Measurements from ENCODE around the gene TECPR2. TPM values are rescaled to one million over a fixed set of nuclear protein-coding genes. Genes with fewer than 3 reads are reported as not detected.

Gene TECPR2
- total RNA-seq, 3 donors from 2014 or later, result 19.8 to 25.2 (median 19.9) TPM

DNA sequence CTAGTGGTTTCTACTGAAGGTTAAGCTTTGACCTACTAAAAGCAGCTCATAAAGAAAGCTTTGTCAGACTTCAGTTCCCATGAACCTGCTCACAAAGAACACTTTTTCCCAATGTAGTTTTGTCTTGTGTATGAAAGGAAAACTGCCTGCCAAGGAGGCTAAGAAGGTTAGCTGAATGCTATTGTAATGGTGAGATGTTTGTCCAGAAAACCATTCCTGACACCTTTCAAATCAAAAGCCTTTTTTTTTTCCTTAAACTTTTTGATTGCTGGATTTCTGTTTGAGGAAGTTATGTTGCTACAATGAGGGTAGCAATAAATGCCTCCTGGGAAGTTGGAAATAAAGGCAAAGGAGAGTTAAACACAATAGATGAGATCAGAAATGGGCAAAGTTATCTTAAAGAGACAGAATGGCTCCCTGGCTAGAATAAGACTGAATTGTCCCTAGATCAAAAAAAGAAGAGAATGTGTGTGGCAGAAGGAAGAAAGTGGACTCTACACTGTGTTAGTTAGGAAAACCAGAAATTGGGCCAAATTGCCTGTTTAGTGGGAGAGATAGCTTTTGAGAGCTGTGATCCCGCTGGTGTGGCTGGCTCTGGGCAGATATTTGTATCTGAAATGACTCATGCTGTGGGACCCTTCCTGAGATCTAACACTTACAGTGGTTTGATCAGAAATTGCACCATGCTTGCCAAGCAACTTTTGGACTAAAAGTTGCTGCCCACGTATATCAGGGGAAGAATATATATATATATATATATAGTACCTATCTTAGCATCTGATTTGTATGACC lies 27.5 kb downstream of the TECPR2 start:
- intact Hi-C loops (cut with DNase I; ENCODE audit: low total_unique reads), result no loop called here

DNA sequence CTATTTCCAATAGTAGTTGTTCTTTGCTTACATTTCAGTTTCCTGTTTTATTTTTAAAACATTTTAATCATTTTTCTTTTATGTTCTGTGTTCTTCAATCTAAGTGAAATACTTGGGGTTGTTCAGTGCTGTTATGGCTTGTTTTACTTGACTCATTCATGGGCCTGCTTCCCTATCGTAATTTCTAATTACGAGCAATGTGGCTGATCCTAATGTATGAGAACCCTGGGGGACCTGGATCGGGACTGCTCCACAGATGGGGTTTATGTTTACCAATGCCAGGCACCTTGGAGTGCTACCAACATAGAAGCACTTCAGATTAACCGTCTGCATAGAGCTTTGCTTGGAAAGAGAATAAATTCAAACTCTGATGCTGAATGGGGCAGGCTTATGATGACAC lies 29.8 kb downstream of the TECPR2 start:
- TF ChIP-seq POLR2AphosphoS5 (IDR thresholded peaks at IDR 0.05) (no peak), POLR2A (IDR thresholded peaks at IDR 0.05) (no peak)
- TF ChIP-seq, protein P1, sequence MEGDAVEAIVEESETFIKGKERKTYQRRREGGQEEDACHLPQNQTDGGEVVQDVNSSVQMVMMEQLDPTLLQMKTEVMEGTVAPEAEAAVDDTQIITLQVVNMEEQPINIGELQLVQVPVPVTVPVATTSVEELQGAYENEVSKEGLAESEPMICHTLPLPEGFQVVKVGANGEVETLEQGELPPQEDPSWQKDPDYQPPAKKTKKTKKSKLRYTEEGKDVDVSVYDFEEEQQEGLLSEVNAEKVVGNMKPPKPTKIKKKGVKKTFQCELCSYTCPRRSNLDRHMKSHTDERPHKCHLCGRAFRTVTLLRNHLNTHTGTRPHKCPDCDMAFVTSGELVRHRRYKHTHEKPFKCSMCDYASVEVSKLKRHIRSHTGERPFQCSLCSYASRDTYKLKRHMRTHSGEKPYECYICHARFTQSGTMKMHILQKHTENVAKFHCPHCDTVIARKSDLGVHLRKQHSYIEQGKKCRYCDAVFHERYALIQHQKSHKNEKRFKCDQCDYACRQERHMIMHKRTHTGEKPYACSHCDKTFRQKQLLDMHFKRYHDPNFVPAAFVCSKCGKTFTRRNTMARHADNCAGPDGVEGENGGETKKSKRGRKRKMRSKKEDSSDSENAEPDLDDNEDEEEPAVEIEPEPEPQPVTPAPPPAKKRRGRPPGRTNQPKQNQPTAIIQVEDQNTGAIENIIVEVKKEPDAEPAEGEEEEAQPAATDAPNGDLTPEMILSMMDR (IDR thresholded peaks at IDR 0.05), result no peak
- Histone ChIP-seq H3K9me3 (no peaks in the 10 kb centered on the region), H3K4me3 (no peak overlapping the region), H3K27ac (peak overlapping the region in 1 of 2 donors; percentile 82), H3K4me1 (peaks cover 0 to 7% of the 10 kb centered on the region in 2 donors), H3K27me3 (no peaks in the 10 kb centered on the region), H3K36me3 (no peaks in the 10 kb centered on the region)
- DNase-seq (ENCODE audit: low spot score in 2 of 2), result no peak
- intact Hi-C loops (cut with DNase I; ENCODE audit: low total_unique reads), result no loop called here

More for the DNA sequence above, 27.5 kb downstream of the TECPR2 start:
- Histone ChIP-seq H3K9me3 (no peaks in the 10 kb centered on the region), H3K27me3 (no peaks in the 10 kb centered on the region), H3K27ac (peak overlapping the region; percentile 81 to 82), H3K36me3 (no peaks in the 10 kb centered on the region), H3K4me3 (no peak overlapping the region), H3K4me1 (peaks cover 0 to 7% of the 10 kb centered on the region in 2 donors)
- TF ChIP-seq POLR2AphosphoS5 (IDR thresholded peaks at IDR 0.05) (no peak), POLR2A (IDR thresholded peaks at IDR 0.05) (no peak)
- TF ChIP-seq, protein P1 (IDR thresholded peaks at IDR 0.05), result no peak
- DNase-seq (ENCODE audit: low spot score in 2 of 2), result no peak

DNA sequence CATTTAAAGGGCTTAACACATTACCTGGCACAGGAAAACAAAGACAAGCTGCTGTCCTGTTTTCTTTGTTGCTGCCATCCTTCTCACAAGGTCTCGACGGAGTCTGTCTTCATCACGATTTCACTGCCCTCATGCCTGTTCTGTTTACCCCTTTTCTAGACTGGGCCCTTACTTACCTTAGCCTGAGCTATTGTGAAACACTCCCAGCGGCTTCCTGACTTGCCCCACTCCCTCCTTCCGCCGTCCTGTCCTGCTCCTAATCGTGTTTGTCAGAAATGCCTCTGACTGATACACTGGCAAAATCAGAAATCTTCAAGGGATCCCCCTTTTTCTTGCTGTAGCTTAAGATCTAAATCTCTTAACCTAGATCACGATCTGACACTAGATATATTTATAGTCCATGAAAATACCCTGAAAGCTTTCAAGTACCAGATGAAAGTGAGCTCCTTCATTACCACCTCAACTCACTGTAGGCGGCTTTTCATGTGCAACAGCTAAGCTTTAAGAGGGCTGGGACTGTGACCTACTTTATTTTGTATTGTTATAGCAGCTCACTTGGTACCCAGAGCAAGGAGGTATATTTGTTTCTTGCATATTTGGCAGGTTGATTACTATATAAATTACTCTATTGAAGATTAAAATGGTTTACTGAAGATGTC lies 32.1 kb downstream of the TECPR2 start:
- Histone ChIP-seq H3K27ac (no peak overlapping the region), H3K4me3 (no peak overlapping the region), H3K4me1 (no peaks in the 10 kb centered on the region), H3K9me3 (no peaks in the 10 kb centered on the region), H3K36me3 (no peaks in the 10 kb centered on the region), H3K27me3 (no peaks in the 10 kb centered on the region)
- DNase-seq (ENCODE audit: low spot score in 2 of 2), result no peak
- intact Hi-C loops (cut with DNase I; ENCODE audit: low total_unique reads), result no loop called here
- TF ChIP-seq POLR2AphosphoS5 (IDR thresholded peaks at IDR 0.05) (no peak), POLR2A (IDR thresholded peaks at IDR 0.05) (no peak)
- TF ChIP-seq, protein P1 (IDR thresholded peaks at IDR 0.05), result no peak

DNA sequence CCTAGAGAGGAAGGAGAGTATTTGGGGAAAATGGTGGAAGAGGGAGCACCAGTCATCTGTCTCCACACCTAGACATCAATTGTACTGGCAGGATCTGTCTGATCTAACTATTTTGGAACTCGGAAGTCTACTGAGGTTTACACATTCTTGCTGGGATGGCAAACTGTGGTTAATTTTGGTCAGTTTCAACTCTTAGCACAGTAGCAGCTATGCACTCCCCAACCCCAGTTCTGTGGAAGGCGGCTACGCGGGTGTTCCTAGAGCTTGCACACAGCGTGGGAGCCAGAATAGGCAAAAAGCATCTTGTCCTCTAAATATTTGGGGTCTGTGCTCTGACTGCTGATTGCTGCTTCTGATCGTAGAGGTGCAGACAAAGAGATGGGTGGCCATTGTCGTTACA lies 33.8 kb downstream of the TECPR2 start:
- no peaks in the 10 kb centered on the region for H3K4me1 ChIP-seq
- no peak overlapping the region for H3K4me3 ChIP-seq
- H3K9me3 ChIP-seq, result no peaks in the 10 kb centered on the region
- H3K27ac ChIP-seq, result no peak overlapping the region
- H3K27me3 ChIP-seq, result no peaks in the 10 kb centered on the region
- no peaks in the 10 kb centered on the region for H3K36me3 ChIP-seq
- intact Hi-C loops (cut with DNase I; ENCODE audit: low total_unique reads), result no loop called here
- DNase-seq (ENCODE audit: low spot score in 2 of 2), result no peak
- no peak for TF ChIP-seq POLR2AphosphoS5 (IDR thresholded peaks at IDR 0.05)
- TF ChIP-seq POLR2A (IDR thresholded peaks at IDR 0.05), result no peak
- TF ChIP-seq, protein P1 (IDR thresholded peaks at IDR 0.05), result no peak

DNA sequence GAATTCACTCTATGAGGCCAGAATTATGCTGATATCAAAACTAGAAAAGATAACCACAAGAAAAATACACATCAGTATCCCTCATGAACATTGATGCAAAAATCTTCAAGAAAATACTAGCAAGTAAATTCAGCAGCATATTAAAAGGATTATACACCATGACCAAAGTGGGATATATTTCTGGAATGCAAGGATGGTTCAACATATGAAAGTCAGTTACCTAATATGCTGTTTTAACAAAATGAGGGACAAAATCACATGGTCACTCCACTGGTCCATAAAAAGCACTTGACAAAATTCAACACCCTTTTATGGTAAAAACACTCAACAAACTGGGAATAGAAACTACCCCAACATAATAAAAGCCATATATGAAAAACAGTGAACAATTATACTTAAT lies 40.3 kb downstream of the TECPR2 start:
- Histone ChIP-seq H3K4me3 (no peak overlapping the region), H3K27me3 (no peaks in the 10 kb centered on the region), H3K36me3 (no peaks in the 10 kb centered on the region), H3K27ac (no peak overlapping the region), H3K4me1 (no peaks in the 10 kb centered on the region), H3K9me3 (peaks cover 0 to 14% of the 10 kb centered on the region in 2 donors)
- TF ChIP-seq, protein P1 (IDR thresholded peaks at IDR 0.05), result no peak
- TF ChIP-seq POLR2A (IDR thresholded peaks at IDR 0.05) (no peak), POLR2AphosphoS5 (IDR thresholded peaks at IDR 0.05) (no peak)
- DNase-seq (ENCODE audit: low spot score in 2 of 2), result no peak
- intact Hi-C loops (cut with DNase I; ENCODE audit: low total_unique reads), result no loop called here

Measured in breast epithelium (tissue), 4 donors.